Posterior vena cava (tissue), 2 donors: ENCODE data around the gene SOS2. TPM values are rescaled to one million over a fixed set of nuclear protein-coding genes. Genes with fewer than 3 reads are reported as not detected.

Experiments
- DNase-seq: peaks from one replicate; pipeline ENCODE4 v3.0.0-alpha.2; 2020; ENCODE audit warnings: low spot score
- intact Hi-C, 2 donors: fragments of 100-400 bp; cut with DNase I; formaldehyde crosslinking; loops; one replicate each; pipeline versions ENCODE4 v1.14.1 to v1.14.2; 2022 to 2023
- total RNA-seq, 2 donors: library from RNA; stranded (reverse); fragmentation: NEBNext Ultra II Directional; extraction: Animal tissue kit (Norgen Biotek cat#: 25700); gene quantifications; one replicate each; pipeline ENCODE4 v1.2.1, GENCODE V29; 2021
- donor health status: DM: yes; HTN: yes; CAD: no.
- donor health status: DM: yes; HTN: yes; CAD: no.

The SOS2 gene
- total RNA-seq, 2 donors from 2014 or later = 41.2 to 43.8 TPM

DNA sequence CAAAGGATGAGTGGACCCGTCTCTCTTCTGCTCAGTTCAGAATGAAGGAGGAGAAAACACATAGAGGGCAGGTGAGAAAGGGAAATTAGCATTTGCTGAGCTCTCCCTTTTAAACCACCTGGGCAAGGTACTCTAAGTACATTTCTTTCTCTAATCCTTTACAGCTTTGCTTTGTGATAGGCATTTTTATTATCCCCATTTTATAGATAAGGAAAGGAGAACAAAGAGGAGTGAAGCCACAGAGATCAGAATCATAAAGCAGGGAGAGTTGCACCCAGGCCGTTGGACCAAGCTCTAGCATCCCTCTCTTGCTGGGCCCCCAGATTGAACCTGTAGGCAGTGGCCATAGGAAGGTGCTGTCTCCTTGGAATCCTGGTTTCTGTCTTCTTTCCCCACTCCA, 162.1 kb downstream of the SOS2 start:
- no peak for DNase-seq
- intact Hi-C loops = no loop called here

DNA sequence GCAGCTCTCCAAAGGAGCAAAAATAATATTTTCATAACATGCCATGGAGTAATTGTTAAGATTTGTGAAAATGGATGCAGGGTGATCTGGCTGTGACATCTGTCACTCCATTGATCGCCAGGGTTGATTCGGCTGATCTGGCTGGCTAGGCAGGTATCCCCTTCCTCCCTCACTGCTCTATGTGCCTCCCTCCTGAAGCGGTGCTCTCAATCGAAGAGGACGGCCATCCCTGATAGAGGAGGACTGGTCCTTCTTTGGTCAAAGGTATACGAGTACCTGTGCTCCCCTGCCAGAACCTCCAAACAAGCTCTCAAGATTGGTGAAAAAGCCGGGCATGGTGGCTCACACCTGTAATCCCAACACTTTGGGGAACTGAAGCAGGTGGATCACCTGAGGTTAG, 162.9 kb downstream of the SOS2 start:
- no peak for DNase-seq
- intact Hi-C loops = no loop called here

DNA sequence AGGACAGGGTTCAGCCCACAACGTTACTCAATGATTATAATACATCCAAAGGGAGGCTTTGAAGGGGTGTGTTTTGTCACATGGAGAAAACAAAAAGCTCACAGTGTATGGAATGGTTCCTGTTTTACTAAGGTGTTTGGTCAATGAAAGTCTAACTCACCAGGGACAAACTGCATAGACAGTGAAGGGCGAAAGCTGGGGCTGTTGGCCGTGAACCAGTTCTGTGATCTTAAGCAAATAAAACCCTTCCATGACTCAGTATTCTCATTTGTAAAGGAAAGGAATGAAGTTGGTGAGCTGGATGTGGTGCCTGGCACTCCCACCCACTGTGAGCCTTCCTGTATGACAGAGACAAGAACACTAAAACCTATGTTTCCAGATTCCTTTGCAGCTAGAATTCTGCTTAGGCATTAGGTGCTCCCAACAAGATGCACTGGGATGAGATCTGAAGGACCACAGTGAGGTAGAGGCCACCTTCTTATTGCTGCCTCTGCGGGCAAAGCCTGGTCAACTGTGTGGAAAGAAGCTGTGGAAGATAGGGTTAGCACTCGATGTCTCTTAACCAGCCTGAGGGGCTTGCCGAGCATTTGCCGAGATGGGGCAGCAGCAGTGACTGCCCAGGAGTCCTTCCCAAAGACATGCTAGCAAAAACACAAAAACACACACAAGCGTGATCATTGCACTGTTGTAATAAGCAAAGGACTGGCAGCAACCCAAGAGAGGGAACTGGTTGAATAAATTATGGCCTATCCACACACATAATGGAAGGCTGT, 163.5 kb downstream of the SOS2 start:
- intact Hi-C loops = no loop called here
- no peak for DNase-seq

Other genes with a start within 250 kb of the SOS2 start
- 1 to 10 TPM; 5.8 to 6.2 TPM for gene VCPKMT, start 115.0 kb downstream of the SOS2 start, total RNA-seq
- 1 to 10 TPM; 3.3 to 3.6 TPM for gene L2HGDH, start 80.7 kb upstream of the SOS2 start, total RNA-seq
- gene DMAC2L, start 80.7 kb upstream of the SOS2 start, total RNA-seq = 10 to 100 TPM; 12.0 to 13.4 TPM
- gene CDKL1, start 165.3 kb upstream of the SOS2 start, total RNA-seq = 10 to 100 TPM; 10.2 to 17.4 TPM